ENCODE data around the gene ARL16. TPM values are rescaled to one million over a fixed set of nuclear protein-coding genes. Genes with fewer than 3 reads are reported as not detected.

Gene ARL16
- total RNA-seq, 1 experiment from 2014 or later: 64.2 TPM

DNA sequence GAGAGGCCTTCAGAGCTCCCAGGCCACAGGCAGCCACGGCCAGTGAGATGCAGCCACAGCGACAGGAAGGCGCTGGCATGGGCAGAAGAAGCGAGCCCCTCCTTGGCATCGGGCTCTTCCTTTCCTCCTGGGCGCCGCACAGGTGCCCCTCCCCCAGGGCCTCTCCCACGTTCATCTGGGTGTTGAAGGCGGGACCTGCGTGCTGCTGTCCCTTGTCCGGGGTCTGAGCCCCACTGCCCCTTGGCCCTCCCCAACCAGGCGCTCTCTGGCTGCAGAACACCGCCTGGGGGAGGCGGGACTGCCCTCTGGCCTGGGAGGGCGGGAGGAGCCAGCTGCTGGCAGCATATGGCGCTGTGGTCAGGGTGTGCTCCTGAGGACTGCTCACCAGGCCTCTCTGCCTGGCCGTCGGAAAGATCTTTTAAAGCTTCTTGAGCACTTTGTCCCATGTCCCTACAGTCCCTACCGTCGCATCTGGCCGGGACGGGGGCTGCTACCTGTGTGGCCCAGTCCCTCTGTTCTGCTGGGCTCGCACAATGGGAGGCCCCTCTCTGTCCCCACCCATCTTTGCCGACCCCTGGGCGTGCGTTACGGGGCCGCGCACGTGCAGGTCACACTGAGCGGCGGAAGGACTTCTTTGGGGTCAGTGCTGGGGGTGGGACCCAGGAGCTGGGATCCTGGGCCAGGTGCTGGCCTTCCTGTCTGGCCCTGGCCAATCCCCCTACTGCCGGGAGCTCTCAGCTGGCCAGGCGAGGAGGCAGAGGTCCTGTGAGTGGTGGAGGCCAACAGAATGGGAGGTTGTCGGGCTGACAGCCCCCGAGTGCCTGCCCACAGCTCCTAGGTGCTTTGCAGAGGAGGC, 30.2 kb upstream of the ARL16 start:
- DNase-seq (ENCODE audit: low spot score): no peak
- in situ Hi-C loops (cut with HindIII; ENCODE audit: low sequenced_read_pairs): no loop called here

DNA sequence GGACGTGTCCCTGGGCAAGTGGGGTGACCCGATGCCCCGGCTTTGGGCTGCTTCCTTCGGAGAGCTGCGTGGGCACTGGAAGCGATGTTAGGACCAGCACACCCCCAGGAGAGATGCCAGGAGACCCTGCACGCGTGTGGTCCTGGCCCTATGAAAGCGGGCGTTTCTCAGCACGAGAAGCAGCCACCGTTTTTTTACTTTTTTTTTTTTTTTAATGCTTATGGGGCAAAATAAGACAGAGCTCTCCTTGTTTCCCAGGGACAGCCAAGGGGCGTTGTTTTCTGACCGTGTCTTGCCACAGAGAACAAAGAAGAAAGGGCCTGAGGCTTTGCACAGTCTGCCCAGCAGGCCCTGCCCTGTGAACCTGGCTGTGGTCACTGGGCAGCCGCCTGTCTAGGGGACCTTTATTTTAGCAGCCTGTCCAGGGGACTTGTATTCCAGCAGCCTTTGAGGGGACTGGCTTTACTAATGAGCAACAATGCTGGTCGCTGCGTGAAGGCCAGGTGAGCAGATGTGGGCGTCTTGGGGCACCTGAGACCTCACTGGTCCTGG, 29.5 kb upstream of the ARL16 start:
- in situ Hi-C loops (cut with HindIII; ENCODE audit: low sequenced_read_pairs): no loop called here
- DNase-seq (ENCODE audit: low spot score): no peak

DNA sequence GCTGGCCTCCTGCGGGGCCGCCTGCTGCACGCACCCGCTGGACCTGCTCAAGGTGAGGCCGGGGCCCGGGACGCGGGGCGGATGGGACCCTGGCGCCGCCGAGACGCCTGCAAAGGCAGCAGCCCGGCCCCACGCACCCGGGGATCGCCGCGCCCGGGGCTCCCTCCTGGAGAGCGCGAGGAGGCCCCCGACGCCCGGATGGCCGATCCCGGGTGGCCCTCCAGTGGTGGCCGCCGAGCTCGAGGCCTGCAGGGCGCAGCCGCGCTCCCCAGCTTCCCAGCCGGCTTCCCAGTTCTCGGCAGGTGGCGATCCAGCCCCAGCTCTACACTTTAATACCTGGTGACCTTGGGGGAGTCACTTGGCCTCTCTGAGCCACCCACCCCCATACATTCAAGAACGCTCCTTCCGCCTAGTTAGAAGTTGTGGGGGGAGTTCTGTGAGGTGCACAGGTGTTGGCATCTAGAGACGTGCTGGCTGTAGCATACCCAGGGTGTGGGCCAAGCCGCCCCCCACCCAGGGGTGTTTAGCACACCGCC, 28.9 kb upstream of the ARL16 start:
- no peak for DNase-seq (ENCODE audit: low spot score)
- in situ Hi-C loops (cut with HindIII; ENCODE audit: low sequenced_read_pairs): no loop called here

- DNase-seq (ENCODE audit: low spot score): peak; percentile 68
- in situ Hi-C loops (cut with HindIII; ENCODE audit: low sequenced_read_pairs): no loop called here
Measured at GRCh38 chr17:81711814-81712467, 28.3 kb upstream of the ARL16 start, which contains the start of gene SLC25A10. SLC25A10 (plus strand) TSS chr17:81712284; CDS start chr17:81712427, 143 bp downstream.

DNA sequence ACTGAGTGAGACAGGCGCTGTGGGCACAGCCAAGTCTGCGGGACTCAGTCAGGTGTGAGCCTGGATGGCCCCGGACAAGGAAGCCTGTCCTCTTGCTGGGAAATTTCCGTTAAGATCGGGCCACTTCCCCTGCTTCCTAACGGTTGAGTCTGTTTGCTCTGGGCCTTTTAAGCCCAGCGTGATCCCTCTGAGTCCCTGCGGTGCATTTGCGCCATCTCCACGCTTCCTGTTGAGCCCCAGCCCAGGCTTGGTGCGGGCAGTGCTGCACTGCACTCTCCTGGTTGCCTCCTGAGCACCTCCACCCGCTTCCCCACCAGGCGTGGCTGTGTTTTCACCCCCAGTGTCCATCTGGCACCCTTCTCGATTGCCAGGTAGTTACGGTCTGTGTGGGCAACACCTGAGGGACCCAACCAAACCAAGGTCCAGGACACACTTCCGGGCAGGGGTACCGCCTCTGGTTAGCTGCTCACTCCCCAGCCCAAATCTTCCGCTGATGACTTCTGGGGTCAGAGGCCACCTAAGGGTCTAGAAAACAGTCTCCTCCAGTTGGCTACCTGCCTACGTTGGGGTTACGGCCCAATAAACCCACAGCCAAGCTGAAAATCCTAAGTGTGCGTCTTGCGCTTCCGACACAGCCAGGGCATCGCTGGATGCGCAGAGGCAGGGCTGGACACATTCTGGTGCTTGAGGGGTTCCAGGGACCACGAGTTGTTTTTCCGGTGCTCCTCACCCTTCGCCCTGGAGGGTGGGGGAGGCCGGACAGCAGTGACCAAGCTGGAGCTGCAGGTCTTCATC, 27.1 kb upstream of the ARL16 start:
- in situ Hi-C loops (cut with HindIII; ENCODE audit: low sequenced_read_pairs): no loop called here
- peak; percentile 68 for DNase-seq (ENCODE audit: low spot score)

GRCh38 chr17:81708739-81709185, 25.2 kb upstream of the ARL16 start:
- in situ Hi-C loops (cut with HindIII; ENCODE audit: low sequenced_read_pairs): no loop called here
- DNase-seq (ENCODE audit: low spot score): no peak

DNA sequence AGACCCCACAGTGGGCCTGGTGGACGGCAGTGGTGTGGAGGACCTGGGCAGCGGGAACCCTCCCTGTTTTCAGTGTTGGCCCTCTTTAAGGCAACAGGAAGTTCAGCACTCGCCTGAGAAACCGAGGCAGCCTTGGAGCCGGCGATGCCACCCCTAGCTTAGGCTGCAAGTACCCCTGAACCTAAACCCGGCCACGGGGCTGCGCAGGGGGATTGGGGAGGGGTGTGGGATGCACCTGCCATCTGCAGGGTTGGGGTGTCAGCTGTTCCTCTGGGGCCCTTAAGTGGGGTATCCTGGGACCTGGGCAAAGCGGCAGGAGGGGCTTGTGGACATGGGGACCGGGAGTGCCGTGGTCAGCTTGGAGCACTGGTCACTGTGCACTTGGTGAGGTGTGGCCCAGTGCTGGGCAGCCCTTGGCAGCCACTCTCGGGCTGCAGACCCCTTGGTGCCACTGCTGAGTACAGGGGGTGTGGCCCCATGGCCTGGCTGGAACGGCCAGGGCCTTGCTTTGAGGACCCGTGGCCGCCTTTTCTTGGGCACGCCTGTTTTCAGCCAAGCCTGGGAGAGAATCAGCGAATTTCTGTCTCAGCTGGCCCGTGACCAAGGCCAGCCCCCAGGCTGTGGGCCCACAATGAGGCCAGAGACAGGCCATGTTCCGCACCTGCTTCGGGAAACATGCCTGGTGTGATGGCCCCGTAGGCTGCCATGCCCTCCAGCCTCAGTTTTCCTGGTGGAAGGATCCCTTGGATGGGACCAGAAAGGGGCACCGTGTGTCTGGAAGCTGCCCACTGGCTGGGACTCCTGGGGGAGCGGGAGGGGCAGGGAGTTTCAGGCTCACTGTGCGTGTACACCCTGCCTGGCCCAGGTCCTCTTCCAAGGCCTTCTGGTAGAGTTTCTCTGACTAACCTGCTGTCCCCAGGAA, 24.4 kb upstream of the ARL16 start:
- in situ Hi-C loops (cut with HindIII; ENCODE audit: low sequenced_read_pairs): no loop called here
- DNase-seq (ENCODE audit: low spot score): no peak

GRCh38 chr17:81706757-81707624, 23.4 kb upstream of the ARL16 start:
- in situ Hi-C loops (cut with HindIII; ENCODE audit: low sequenced_read_pairs): no loop called here
- DNase-seq (ENCODE audit: low spot score): no peak

DNA sequence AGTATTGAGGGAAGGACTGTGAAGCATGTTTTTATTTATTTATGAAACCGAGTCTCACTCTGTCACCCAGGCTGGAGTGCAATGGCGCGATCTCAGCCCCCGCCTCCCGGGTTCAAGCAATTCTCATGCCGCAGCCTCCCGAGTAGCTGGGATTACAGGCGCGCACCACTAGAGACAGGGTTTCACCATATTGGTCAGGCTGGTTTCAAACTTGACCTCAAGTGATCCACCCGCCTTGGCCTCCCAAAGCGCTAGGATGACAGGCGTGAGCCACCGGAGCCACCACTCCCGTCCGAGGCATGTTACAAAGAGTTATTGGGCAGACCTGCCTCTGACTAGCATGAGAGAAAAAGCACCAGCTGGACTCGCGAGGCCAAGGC, 22.6 kb upstream of the ARL16 start:
- in situ Hi-C loops (cut with HindIII; ENCODE audit: low sequenced_read_pairs): no loop called here
- DNase-seq (ENCODE audit: low spot score): no peak

DNA sequence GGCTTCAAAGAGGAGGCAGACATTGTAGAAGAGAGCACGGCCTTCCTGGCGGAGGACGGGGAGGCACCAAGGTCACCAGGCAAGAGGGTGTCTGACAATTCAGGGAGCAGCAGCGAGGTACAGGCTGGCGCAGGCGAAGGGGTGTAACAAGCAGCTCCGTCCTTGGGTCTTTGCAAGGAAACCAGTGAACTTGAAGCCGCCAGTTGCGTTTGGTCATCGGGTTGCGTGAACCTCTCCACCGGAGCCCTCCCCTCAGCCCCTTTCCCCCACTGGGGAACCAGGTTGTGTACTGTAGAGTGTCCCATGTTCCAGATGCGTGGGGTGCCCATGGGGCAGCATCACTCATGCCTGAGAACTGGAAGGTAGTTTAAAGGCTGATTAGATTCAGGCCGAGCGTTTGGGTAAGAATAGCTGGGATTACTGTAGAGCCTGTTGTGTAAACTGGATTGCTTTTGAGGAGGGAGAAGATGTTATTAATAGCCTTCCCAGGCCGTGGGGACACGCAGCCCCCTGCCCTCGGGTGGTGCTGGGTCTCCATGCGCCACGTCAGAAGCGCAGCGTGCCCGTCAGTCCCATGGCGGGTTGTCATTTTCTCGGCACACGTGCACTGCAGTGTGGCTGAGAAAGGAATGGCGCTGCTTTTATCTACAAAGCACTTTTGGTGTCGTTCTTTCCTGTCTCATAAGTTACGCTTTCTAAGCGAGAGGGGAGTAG, 22.1 kb upstream of the ARL16 start:
- DNase-seq (ENCODE audit: low spot score): no peak

DNA sequence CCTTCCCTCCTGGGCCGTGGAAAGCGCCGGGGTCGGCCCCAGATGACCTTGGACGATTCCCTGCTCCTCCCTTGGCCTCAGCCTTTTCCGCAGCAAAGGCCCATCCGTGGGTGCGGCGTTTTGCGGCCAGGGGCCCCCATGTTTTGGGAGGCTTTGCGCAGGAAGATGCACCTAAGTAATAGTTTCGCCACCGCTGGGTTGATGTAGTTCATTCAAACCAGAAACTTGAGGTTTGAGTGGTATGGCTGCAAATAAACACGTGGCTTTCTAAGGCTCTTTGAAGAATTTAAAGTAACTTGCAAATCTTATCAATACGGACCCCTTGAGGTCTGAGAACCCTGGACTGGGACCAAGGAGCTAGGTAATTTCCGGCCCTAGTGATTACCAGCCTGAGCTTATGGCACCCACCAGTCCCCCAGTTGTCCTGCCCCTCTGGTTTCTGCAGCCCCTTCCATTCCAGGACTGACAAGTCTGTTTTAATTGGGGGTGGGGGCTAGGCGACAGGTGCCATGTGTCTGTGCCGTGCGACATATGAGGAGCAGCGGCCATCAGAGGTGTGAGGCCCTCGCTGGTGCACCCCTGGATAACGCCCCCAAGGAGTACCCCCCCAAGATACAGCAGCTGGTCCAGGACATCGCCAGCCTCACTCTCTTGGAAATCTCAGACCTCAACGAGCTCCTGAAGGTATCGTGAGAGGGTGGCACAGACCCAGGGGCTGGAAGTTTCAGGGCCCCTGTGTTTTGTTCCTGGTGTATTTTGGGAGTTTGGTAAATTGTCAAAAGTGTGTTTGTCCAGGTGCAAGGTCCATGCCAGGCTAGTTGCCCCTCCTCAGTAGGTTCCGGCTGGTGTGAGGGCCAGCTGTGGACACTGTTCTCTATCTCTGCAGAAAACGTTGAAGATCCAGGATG, 20.4 kb upstream of the ARL16 start:
- DNase-seq (ENCODE audit: low spot score): no peak
- in situ Hi-C loops (cut with HindIII; ENCODE audit: low sequenced_read_pairs): no loop called here

More for the DNA sequence above, 22.1 kb upstream of the ARL16 start:
- in situ Hi-C loops (cut with HindIII; ENCODE audit: low sequenced_read_pairs): no loop called here

DNA sequence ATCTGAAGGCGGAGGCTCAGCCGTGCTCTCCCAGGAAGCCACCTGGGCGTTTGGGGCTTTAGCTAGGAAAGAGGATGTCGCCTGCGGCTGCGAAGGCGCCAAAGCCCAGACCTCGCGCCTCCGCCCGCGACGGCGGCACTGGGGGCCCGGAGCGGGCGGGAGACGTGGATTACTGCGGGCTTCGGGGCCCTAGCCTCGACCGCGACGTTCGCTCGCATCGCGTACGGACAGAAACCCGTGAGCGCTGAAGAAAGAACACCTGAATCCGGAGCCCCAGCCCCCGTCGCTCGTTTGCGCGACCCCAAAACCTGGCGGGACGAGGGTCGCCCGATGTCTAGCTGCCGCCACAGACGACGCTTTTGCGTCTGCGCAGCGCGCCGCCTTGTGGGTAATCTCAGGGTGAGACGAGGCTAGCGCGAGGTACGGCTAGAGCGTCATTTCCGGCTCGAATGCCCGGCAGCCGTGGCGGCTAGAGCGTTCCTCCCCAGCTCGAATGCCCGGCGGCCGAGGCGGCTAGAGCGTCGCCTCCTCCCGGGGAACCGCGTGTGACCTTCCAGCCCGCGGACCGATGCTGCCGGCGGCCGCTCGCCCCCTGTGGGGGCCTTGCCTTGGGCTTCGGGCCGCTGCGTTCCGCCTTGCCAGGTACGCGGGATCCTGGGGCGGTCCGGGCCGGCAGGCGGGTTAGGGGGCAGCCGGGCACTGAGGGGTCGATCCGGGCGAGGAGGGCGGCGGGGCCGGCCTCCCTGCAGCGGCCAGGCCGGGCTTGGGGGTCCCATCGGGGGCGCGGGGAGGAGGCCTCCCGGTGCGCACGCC, 19.5 kb upstream of the ARL16 start, which contains the start of gene MRPL12:
Gene MRPL12, plus strand, starts transcription at position 434 of the 813 bp plus-strand sequence. Its CDS starts 135 bp downstream, at position 569.
- in situ Hi-C loops (cut with HindIII; ENCODE audit: low sequenced_read_pairs): no loop called here
- peak; percentile 95 for DNase-seq (ENCODE audit: low spot score)

GRCh38 chr17:81701288-81702071, 17.9 kb upstream of the ARL16 start:
- in situ Hi-C loops (cut with HindIII; ENCODE audit: low sequenced_read_pairs): no loop called here
- DNase-seq (ENCODE audit: low spot score): no peak

Data from G401 (cell line).